Uterus (tissue), 2 donors: ENCODE measurements around the gene SLCO2A1.

ENCODE experiments used
- POLR2A ChIP-seq, 2 donors: fragments of 450-650 bp; IDR thresholded peaks; one replicate each; pipeline ENCODE4 v1.6.1; 2016; ENCODE audit warnings: antibody characterized with exemption in 2 of 2, mild to moderate bottlenecking in 1 of 2, moderate library complexity in 1 of 2
- TF ChIP-seq, protein P1 (sequence below), 4 experiments: fragments of 200-600 bp in 2 of 4; fragments of 450-650 bp in 2 of 4; sonication (generic) in 2 of 4; IDR thresholded peaks; one replicate each; pipeline ENCODE4 v1.5.1; 2016 to 2019; ENCODE audit warnings: antibody characterized with exemption in 4 of 4, mild to moderate bottlenecking in 2 of 4, moderate library complexity in 1 of 4

DNA sequence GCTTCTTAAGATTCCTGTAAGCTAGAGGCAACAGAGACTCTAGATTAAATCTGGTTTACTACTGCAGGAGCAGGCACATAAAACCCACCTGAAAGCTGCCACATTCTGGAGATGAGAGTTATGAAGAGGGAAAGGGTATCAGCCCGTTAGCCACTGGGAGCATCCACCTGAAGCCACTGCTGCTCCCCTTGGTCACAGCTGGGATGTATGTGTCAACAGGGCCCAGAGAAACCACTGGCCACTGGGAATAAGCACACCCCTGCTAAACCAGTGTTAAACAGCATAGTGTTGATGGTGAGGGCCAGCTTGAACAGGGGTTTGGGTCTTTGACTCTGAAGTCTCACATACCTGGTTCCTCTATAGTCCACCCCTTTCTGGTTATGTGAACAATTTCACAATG is 10.9 kb downstream of the SLCO2A1 start:
- TF ChIP-seq, protein P1, sequence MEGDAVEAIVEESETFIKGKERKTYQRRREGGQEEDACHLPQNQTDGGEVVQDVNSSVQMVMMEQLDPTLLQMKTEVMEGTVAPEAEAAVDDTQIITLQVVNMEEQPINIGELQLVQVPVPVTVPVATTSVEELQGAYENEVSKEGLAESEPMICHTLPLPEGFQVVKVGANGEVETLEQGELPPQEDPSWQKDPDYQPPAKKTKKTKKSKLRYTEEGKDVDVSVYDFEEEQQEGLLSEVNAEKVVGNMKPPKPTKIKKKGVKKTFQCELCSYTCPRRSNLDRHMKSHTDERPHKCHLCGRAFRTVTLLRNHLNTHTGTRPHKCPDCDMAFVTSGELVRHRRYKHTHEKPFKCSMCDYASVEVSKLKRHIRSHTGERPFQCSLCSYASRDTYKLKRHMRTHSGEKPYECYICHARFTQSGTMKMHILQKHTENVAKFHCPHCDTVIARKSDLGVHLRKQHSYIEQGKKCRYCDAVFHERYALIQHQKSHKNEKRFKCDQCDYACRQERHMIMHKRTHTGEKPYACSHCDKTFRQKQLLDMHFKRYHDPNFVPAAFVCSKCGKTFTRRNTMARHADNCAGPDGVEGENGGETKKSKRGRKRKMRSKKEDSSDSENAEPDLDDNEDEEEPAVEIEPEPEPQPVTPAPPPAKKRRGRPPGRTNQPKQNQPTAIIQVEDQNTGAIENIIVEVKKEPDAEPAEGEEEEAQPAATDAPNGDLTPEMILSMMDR (IDR thresholded peaks at IDR 0.05): no peak
- no peak for TF ChIP-seq POLR2A (IDR thresholded peaks at IDR 0.05)
